Endothelial cell (in vitro differentiated cells): ENCODE results near the gene HTR1B. TPM values are rescaled to one million over a fixed set of nuclear protein-coding genes. Genes with fewer than 3 reads are reported as not detected.

Experiments used
- DNase-seq: peaks from one replicate; pipeline ENCODE4 v3.0.0; 2021; ENCODE audit warnings: low spot score
- H3K27ac Mint-ChIP-seq: one replicate; pipeline ENCODE4 v1.8.0; 2021; ENCODE audit warnings: mixed read lengths, inconsistent platforms; ENCODE audit not compliant: unreplicated experiment
- H3K27me3 Mint-ChIP-seq: one replicate; pipeline ENCODE4 v1.8.0; 2021; ENCODE audit warnings: mild to moderate bottlenecking, moderate library complexity, mixed read lengths, inconsistent platforms; ENCODE audit not compliant: unreplicated experiment
- H3K36me3 Mint-ChIP-seq: one replicate; pipeline ENCODE4 v1.8.0; 2021; ENCODE audit warnings: mild to moderate bottlenecking, low read depth, mixed read lengths, inconsistent platforms; ENCODE audit not compliant: unreplicated experiment
- H3K4me1 Mint-ChIP-seq: one replicate; pipeline ENCODE4 v1.8.0; 2021; ENCODE audit warnings: mild to moderate bottlenecking, mixed read lengths, inconsistent platforms; ENCODE audit not compliant: unreplicated experiment
- H3K4me3 Mint-ChIP-seq: one replicate; pipeline ENCODE4 v1.8.0; 2021; ENCODE audit warnings: mild to moderate bottlenecking, mixed read lengths, inconsistent platforms; ENCODE audit not compliant: unreplicated experiment
- H3K9me3 Mint-ChIP-seq: one replicate; pipeline ENCODE4 v1.8.0; 2021; ENCODE audit warnings: mixed read lengths, inconsistent platforms; ENCODE audit not compliant: unreplicated experiment
- CTCF ChIP-seq: fragments of 200-600 bp; sonication (generic); IDR thresholded peaks from one replicate; pipeline ENCODE4 v1.5.0; 2021; ENCODE audit warnings: antibody characterized with exemption; ENCODE audit not compliant: unreplicated experiment
- total RNA-seq: library from RNA; stranded (reverse); fragmentation: NEBNext Ultra II Directional; extraction: Animal tissue kit (Norgen Biotek cat#: 25700); gene quantifications from one replicate; pipeline ENCODE4 v1.2.1, GENCODE V29; 2021; ENCODE audit not compliant: unreplicated experiment

Gene HTR1B
- total RNA-seq, 1 donor from 2014 or later = 0.33 TPM

- DNase-seq = no peak
- Mint-ChIP-seq H3K4me1 (no peaks in the 10 kb centered on the region), H3K27ac (no peak overlapping the region), H3K27me3 (no peaks in the 10 kb centered on the region), H3K9me3 (no peaks in the 10 kb centered on the region), H3K4me3 (no peak overlapping the region), H3K36me3 (no peaks in the 10 kb centered on the region)
- no peak for TF ChIP-seq CTCF
These were observed 38.5 kb downstream of the HTR1B start for GRCh38 chr6:77424761-77425160.

DNA sequence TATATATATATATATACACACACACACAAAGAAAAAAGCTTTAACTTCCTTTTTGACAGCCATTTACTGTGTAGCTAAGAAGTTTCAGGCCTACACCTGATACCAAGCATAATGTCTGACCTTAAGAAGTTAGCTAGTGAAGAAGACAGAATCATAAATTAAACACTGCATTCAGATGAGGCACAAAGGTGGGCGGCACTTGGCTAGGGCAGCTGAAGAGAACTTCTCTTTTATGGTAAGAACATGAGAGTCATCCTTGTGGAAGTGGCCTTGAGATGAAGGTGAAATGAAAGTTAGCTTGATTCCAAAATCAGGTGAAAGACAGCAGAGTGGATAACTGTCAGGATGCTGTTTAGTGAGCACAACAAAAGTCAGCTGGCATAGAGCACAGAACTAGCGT is 46.5 kb downstream of the HTR1B start:
- no peak for DNase-seq
- TF ChIP-seq CTCF = no peak
- H3K9me3 Mint-ChIP-seq = no peaks in the 10 kb centered on the region
- H3K27me3 Mint-ChIP-seq = no peaks in the 10 kb centered on the region
- no peak overlapping the region for H3K4me3 Mint-ChIP-seq
- H3K36me3 Mint-ChIP-seq = no peaks in the 10 kb centered on the region
- no peaks in the 10 kb centered on the region for H3K4me1 Mint-ChIP-seq
- no peak overlapping the region for H3K27ac Mint-ChIP-seq

DNA sequence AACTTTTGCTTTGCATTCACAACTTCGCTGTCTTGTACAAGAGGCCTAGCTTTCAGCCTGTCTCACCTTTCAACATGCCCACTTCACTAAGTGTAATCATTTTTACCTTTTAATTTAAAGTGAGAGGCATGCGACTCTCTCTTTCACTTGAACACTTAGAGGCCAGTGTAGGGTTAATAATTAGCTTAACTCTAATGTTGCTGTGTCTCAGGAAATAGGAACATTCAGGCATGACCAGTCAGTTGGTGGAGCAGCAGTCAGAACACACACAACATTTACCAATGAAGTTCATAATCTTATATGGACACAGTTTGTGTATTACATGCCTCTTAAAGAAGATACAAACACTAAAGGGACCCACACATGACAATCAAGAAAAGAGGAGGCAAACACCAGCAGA is 47.6 kb downstream of the HTR1B start:
- Mint-ChIP-seq H3K9me3 (no peaks in the 10 kb centered on the region), H3K36me3 (no peaks in the 10 kb centered on the region), H3K27me3 (no peaks in the 10 kb centered on the region), H3K4me1 (no peaks in the 10 kb centered on the region), H3K4me3 (no peak overlapping the region), H3K27ac (no peak overlapping the region)
- no peak for DNase-seq
- no peak for TF ChIP-seq CTCF

Other genes starting within 250 kb of the HTR1B start
- gene MEI4, start 189.5 kb upstream of the HTR1B start, total RNA-seq = 0.38 TPM